Dedifferentiated amniotic fluid mesenchymal stem cell (primary cell): ENCODE results near the gene AHCY.
"Not testable (repeated sequence)": the region's sequence is repeated elsewhere in the genome, so short reads cannot be mapped to it uniquely, and the experiment has no call there.

Experiments
- DNase-seq: peaks from one replicate; pipeline ENCODE4 v3.0.0-alpha.2; 2016; ENCODE audit errors: extremely low spot score

AHCY gene

DNA sequence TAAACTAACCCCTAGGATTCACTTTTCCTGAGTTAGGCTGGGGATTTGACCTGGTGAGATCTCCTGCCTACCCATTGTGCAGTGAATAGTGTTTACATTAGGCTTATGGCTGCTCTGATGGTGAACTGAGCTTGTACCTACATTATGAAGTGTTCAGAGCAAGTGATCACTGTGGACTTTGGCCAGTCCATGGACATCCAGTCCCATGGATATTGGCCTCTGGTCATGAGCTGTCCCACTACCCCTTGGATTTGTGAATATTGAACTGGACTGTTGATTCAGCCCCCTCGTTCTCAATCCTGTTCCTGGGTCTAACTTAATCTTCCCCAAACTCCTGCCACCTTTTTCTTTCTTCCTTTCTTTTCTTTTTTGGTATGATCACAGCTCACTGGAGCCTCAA lies 48.2 kb downstream of the AHCY start:
- no peak for DNase-seq

DNA sequence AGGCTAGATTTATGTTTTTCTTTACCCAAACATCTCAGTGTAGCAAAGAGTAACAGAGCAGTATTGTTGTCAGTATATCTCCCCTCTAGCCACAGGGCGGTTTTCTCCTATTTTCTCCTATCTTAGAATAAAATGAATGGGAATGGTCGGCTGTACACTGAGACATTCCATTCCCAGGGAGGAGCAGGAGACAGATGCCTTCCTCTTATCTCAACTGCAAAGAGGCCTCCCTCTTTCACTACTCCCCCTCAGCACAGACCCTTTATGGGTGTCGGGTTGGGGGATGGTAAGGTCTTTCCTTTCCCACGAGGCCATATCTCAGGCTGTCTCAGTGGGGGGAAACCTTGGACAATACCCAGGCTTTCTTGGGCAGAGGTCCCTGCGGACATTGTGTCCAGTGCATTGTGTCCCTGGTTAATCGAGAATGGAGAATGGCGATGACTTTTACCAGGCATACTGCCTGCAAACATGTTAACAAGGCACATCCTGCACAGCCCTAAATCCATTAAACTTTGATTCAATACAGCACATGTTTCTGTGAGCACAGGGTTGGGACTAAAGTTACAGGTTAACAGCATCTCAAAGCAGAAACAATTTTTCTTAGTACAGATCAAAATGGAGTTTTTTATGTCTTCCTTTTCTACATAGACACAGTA lies 50.6 kb downstream of the AHCY start:
- not testable (repeated sequence) for DNase-seq

DNA sequence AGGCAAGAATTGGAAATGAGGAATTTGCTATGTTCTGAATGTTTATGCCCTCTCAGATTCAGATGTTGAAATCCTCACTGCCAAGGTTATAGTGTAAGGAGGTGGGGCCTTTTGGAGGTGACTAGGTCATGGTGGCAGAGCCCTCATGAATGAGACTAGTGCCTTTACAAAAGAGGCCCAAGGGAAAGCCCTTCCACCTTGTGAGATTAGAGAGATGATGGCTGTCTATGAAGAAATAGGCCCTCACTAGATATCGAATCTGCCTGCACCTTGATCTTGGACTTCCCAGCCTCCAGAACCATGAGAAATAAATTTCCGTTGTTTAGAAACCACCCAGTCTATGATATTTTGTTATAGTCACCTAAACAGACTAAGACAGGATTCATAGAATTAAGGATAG lies 51.5 kb downstream of the AHCY start:
- DNase-seq, result no peak

- no peak for DNase-seq
These were observed 53.1 kb downstream of the AHCY start for GRCh38 chr20:34250005-34250404.

GRCh38 chr20:34249291-34249690 lies 53.9 kb downstream of the AHCY start:
- no peak for DNase-seq

DNA sequence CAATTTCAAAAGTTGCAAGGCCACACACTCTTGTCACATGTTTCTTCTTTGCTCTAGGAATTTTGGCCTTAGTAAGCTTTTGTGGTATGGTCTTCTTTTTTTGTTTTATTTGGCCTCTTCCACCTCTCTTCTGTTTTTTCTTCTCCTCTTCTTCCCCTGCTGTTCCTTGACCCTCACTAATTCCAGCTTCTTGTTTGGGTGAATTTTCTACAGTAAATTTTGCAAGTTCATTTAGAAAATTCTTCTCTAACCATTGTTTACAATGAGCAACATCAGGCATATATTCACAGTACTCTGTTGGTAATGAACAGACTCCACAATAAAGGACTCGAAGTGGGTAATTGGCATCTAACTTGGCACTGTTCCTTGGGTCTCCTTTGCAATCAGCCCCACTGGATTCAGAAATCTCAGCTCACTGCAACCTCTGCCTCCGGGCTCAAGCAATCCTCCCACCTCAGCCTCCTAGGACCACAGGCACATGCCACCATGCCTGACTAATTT lies 57.0 kb downstream of the AHCY start:
- DNase-seq, result no peak

GRCh38 chr20:34243377-34243776 lies 59.8 kb downstream of the AHCY start:
- no peak for DNase-seq

- DNase-seq, result no peak
These were observed 60.3 kb downstream of the AHCY start for GRCh38 chr20:34242879-34243278.

DNA sequence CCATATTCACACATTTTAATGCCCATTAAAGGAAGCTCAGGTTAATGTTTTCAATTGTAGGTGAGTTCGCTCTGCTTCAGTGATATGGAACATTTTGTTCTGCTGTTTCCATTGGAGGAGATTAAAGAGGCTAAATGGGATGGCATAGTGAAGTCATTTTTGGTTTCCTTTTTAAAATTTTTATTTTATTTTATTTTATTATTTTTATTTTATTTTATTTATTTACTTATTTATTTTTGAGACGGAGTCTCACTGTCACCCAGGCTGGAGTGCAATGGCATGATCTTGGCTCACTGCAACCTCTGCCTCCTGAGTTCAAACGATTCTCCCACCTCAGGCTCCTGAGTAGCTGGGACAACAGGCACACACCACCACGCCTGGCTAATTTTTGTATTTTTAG lies 61.1 kb downstream of the AHCY start:
- DNase-seq, result not testable (repeated sequence)

DNA sequence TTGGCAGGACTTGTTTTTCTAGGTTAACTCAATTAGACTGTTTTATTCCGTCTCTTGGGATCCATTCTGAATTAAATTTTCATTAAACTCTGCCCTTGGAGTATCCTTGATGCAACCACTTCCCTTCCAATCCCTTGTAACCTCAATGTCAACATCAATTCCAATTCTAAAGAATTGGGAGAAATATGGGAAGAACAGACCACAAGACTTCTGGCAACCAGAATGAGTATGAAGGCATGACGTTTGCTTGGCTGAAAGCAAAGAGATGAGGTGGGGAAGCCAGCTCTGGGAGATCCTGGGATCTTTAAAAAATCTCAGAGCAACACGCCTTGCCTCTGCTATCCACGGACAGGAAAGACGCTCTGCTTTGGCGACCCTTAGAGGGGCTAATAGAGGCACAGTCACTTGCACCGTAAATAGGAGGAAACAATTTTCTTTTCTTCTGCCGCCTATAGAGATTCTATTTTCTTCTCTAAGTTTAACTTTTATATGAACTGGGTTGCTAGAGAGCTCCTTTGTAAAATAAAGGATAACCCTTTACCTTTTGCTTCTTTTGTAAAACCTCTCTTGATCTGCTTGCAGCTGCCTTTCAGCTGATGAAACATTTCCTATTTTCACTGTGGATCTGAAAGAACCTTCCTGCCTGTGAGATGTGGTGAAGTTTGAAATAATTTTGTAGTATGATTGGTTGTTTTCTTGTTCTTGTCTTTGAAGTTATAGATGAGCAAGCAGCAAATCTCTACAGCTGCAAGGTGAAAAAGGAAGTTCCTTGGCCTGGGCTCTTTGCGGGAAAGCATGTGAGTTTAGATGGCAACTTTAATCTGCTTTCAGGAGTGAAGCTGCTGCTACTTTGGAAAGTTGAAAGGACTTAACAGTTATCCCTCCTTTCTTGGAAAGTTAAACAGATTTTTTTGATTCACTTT lies 62.2 kb downstream of the AHCY start, which contains the start of gene ASIP:
Gene ASIP, plus strand, starts transcription at position 731 of the 923 bp plus-strand sequence. CDS start 18,952 bp downstream, outside the sequence.
- DNase-seq, result no peak

GRCh38 chr20:34240121-34240520 lies 63.0 kb downstream of the AHCY start:
- no peak for DNase-seq

DNA sequence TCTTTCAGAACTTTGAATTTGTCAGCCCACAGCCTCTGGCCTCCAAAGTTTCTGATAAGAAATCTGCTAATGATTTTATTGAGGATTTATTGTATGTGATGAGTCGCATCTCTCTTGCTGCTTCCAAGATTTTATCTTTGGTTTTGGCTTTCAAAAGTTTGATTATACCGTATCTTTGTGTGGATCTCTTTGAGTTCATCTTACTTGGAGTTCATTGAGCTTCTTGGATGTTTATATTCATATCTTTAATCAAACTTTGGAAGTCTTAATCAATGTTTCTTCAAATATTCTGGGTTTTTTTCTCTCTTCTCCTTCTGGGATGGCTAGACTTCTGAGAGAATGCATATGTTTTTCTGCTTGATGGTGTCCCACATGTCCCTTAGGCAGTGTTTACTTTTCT lies 65.2 kb downstream of the AHCY start:
- no peak for DNase-seq

DNA sequence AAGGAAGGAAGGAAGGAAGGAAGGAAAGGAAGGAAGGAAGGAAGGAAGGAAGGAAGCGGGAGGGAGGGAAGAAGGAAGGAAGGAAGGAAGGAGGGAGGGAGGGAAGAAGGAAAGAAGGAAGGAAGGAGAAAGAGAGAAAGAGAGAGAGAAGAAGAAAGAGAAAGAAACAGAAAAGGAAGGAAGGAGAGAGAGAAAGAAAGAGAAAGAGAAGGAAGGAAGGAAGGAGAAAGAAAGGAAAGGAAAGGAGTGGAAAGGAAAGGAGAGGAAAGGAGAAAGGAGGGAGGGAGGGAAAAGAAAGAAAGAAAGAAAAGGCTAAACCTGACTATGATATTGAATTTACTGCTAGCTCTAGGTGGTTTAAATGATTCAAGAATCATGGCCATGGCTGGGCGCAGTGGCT lies 67.3 kb downstream of the AHCY start:
- DNase-seq, result no peak

DNA sequence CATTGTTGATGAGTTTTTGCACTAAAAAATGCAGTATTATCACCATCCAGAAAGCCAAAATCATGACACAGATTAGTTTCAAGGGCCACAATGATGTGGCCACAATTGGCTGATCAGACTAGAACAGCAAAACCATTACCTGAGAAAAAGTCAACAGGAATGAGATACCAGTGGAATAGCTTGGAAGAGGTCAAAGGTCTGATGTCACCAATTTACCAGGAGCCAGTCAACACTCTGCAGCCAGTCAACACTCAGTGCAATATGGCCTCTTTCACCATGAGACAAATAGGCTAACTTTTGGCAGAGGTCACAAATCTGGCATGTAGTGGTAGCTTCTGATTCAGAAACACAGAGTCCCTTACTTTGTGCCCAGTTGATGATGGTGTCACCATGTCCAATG lies 69.5 kb downstream of the AHCY start:
- no peak for DNase-seq

DNA sequence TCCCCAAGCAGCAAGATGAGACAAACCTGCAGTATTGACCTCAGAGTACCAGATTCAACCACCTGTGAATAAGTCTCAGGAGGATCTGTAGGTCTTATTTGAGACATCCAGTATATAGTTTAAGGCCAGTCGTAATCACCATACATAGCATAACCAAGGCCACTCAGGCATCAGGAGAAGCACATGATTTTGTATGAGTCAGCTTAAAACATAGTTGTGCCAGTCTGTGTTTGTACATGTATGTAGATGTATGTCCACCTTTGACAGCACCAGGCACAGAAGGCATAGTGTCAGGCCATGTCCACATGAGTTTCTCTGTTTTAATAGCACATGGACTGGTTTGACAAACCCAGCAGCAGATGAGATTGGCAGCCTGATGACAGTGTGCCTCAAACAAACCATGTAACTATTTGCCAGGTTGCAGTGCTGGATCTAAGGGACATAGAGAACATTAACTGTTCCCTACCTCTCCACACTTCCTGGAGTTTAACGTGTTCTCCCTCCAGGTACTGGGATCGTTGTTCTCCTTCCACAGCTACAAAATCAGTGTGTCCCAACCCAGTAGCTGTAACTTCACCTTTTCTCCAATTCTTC lies 70.6 kb downstream of the AHCY start:
- no peak for DNase-seq

- DNase-seq, result no peak
These were observed 71.5 kb downstream of the AHCY start for GRCh38 chr20:34231634-34232033.
